Hematopoietic multipotent progenitor cell (in vitro differentiated cells): Measurements from ENCODE around the gene SWAP70. TPM values are rescaled to one million over a fixed set of nuclear protein-coding genes. Genes with fewer than 3 reads are reported as not detected.

ENCODE experiments used
- total RNA-seq: library from RNA; depleted of rRNA; stranded (reverse); fragments of >200 nt; gene quantifications from one replicate; pipeline ENCODE4 v1.2.3, GENCODE V29; 2012

Gene SWAP70
- total RNA-seq, 1 donor, result 16.2 TPM

Other genes starting within 250 kb of the SWAP70 start
- gene ZNF143, start 203.1 kb upstream of the SWAP70 start, total RNA-seq, result 38.8 TPM
- 23.7 TPM for gene WEE1, start 90.4 kb upstream of the SWAP70 start, total RNA-seq